ENCODE data around the gene SPTBN5. TPM values are rescaled to one million over a fixed set of nuclear protein-coding genes. Genes with fewer than 3 reads are reported as not detected.

Gene SPTBN5
- total and polyA plus RNA-seq, 2 donors (not counting 1 experiment from before 2014, with no cell fraction given) = 0.55 to 1.4 TPM

DNA sequence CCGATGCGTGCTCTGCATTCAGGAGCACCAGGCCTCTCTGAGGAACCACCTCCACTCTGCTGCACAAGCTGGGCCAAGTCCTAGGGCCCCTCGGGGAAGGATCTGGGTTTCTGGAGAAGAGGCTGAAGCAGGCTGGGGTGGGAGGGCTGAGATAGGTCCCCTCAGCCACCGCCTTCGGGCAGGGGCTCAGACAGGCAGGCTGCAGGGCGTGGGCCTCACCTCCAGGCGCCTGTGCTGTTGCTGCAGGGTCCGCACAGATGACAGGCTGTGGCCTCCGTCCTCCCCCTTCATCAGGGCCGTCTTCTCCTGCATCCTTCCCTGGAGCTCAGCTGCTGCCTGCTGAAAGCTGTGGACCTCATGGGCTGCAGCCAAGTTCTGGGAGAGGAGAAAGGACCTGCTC lies 40.0 kb downstream of the SPTBN5 start:
- ATAC-seq (ENCODE audit: low read depth) (no peak), DNase-seq (no peak)
- H3K4me2 ChIP-seq (replicated peaks; ENCODE audit: low read depth, low read length, poor library complexity, severe bottlenecking) = no peak overlapping the region
- no peaks in the 10 kb centered on the region for H3K9me3 ChIP-seq (ENCODE audit: control extremely low read depth in 1 of 3, control insufficient read depth in 2 of 3, insufficient read depth in 1 of 3, low read length in 2 of 3)
- intact Hi-C loops (cut with micrococcal nuclease) = no loop called here
- Mint-ChIP-seq H3K27me3 (no peaks in the 10 kb centered on the region), H3K9me3 (ENCODE audit: insufficient read depth) (no peaks in the 10 kb centered on the region), H3K4me1 (peaks cover 2% of the 10 kb centered on the region), H3K4me3 (no peak overlapping the region), H3K27ac (no peak overlapping the region)
- H4K20me1 ChIP-seq (ENCODE audit: control insufficient read depth, insufficient read depth, low read length, poor library complexity, severe bottlenecking) = no peaks in the 10 kb centered on the region
- WGBS (ENCODE audit: insufficient coverage) = 95% methylated on average over 7 of the region's 10 CpGs
- no peak overlapping the region for H3K9ac ChIP-seq (ENCODE audit: low read length)
- no peak overlapping the region for H3K27ac ChIP-seq (ENCODE audit: low read length in 2 of 2)
- no peaks in the 10 kb centered on the region for H3K79me2 ChIP-seq (ENCODE audit: control insufficient read depth, insufficient read depth, low read length)
- TF ChIP-seq, protein P1, sequence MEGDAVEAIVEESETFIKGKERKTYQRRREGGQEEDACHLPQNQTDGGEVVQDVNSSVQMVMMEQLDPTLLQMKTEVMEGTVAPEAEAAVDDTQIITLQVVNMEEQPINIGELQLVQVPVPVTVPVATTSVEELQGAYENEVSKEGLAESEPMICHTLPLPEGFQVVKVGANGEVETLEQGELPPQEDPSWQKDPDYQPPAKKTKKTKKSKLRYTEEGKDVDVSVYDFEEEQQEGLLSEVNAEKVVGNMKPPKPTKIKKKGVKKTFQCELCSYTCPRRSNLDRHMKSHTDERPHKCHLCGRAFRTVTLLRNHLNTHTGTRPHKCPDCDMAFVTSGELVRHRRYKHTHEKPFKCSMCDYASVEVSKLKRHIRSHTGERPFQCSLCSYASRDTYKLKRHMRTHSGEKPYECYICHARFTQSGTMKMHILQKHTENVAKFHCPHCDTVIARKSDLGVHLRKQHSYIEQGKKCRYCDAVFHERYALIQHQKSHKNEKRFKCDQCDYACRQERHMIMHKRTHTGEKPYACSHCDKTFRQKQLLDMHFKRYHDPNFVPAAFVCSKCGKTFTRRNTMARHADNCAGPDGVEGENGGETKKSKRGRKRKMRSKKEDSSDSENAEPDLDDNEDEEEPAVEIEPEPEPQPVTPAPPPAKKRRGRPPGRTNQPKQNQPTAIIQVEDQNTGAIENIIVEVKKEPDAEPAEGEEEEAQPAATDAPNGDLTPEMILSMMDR (IDR thresholded peaks at IDR 0.05) = no peak
- no peak for TF ChIP-seq EZH2 (IDR thresholded peaks at IDR 0.05; ENCODE audit: borderline replicate concordance, insufficient read depth, low read depth, low read length, poor library complexity, severe bottlenecking)
- ChIA-PET CTCF (no interaction called here), POLR2A (no interaction called here)
- no peaks in the 10 kb centered on the region for H3K36me3 ChIP-seq (replicated peaks in 1 of 2; ENCODE audit: control extremely low read depth in 1 of 2, control insufficient read depth in 1 of 2, extremely low read depth in 1 of 2, insufficient read depth in 2 of 2, low read length in 1 of 2)
- H3K4me3 ChIP-seq (ENCODE audit: control extremely low read depth in 1 of 5, extremely low read depth in 1 of 5, insufficient read depth in 1 of 5, low read depth in 2 of 5, low read length in 4 of 5) = no peak overlapping the region
- H3K4me1 ChIP-seq (ENCODE audit: control insufficient read depth in 2 of 2, insufficient read depth in 2 of 2, low read length in 2 of 2) = no peaks in the 10 kb centered on the region
- H3K27me3 ChIP-seq (replicated peaks in 1 of 4; ENCODE audit: control extremely low read depth in 1 of 4, control insufficient read depth in 3 of 4, insufficient read depth in 4 of 4, low read length in 3 of 4) = peaks cover 0 to 4% (median 0%) of the 10 kb centered on the region in 4 experiments
- H2AFZ ChIP-seq (ENCODE audit: insufficient read depth, low read depth, low read length, poor library complexity, severe bottlenecking) = no peak overlapping the region

DNA sequence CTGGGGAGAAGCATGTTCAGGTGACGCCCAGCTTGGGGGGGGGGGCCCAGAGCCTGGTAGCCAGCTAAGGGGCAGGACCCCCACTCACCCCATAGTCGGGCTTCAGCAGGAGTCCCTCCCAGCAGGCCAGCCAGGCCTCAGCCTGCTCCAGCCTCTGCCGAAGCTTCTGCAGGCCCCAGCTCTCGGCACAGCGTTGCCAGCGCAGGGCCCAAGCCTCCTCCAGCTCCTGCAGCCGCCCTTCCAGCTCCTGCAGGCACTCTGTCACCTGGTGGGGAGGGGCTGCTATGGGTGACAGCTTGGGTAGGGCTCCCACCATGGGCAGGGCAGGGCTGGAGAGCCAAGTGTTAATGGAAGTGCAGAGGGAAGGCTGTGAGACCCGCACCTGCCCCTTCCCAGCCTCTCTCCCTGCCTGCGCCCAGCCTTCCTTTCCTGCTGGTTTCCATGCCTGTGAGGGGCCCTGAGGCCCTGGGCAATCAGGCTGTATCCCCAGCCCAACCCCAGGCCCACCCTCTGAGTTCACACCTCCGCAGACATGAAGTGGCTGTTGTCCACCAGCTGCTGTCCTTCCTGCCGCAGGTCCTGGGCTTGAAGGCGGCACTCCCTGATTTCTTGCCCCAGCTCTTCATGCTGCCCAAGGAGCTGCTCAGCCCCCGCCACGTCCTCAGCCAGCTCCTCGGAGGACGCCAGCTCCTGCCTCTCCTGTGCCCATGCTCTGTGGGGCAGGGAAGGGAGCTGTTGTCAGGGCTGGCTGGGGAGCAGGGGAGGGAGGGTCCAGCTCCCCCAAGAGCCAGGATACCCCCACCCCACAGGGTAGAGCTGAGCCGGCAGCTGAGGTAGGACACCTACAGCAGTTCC lies 40.9 kb downstream of the SPTBN5 start:
- Mint-ChIP-seq H3K4me3 (no peak overlapping the region), H3K9me3 (ENCODE audit: insufficient read depth) (no peaks in the 10 kb centered on the region), H3K4me1 (peaks cover 2% of the 10 kb centered on the region), H3K27ac (no peak overlapping the region), H3K27me3 (no peaks in the 10 kb centered on the region)
- CTCF ChIA-PET = interaction anchor here (1.0 to 1.9 kb wide), 2 partner anchors 42 to 52 kb away, joined by 5 to 7 read pairs; no protein-coding TSS in a partner anchor
- Histone ChIP-seq H4K20me1 (ENCODE audit: control insufficient read depth, insufficient read depth, low read length, poor library complexity, severe bottlenecking) (no peaks in the 10 kb centered on the region), H3K9ac (ENCODE audit: low read length) (no peak overlapping the region), H3K4me1 (ENCODE audit: control insufficient read depth in 2 of 2, insufficient read depth in 2 of 2, low read length in 2 of 2) (no peaks in the 10 kb centered on the region), H3K9me3 (ENCODE audit: control extremely low read depth in 1 of 3, control insufficient read depth in 2 of 3, insufficient read depth in 1 of 3, low read length in 2 of 3) (no peaks in the 10 kb centered on the region), H3K4me2 (replicated peaks; ENCODE audit: low read depth, low read length, poor library complexity, severe bottlenecking) (no peak overlapping the region), H3K27me3 (replicated peaks in 1 of 4; ENCODE audit: control extremely low read depth in 1 of 4, control insufficient read depth in 3 of 4, insufficient read depth in 4 of 4, low read length in 3 of 4) (peaks cover 0 to 4% (median 0%) of the 10 kb centered on the region in 4 experiments), H2AFZ (ENCODE audit: insufficient read depth, low read depth, low read length, poor library complexity, severe bottlenecking) (no peak overlapping the region), H3K36me3 (replicated peaks in 1 of 2; ENCODE audit: control extremely low read depth in 1 of 2, control insufficient read depth in 1 of 2, extremely low read depth in 1 of 2, insufficient read depth in 2 of 2, low read length in 1 of 2) (peaks cover 0 to 4% of the 10 kb centered on the region in 2 experiments), H3K27ac (ENCODE audit: low read length in 2 of 2) (no peak overlapping the region), H3K4me3 (ENCODE audit: control extremely low read depth in 1 of 5, extremely low read depth in 1 of 5, insufficient read depth in 1 of 5, low read depth in 2 of 5, low read length in 4 of 5) (no peak overlapping the region), H3K79me2 (ENCODE audit: control insufficient read depth, insufficient read depth, low read length) (no peaks in the 10 kb centered on the region)
- ATAC-seq (ENCODE audit: low read depth) (no peak), DNase-seq (no peak)
- intact Hi-C loops (cut with micrococcal nuclease) = no loop called here
- POLR2A ChIA-PET = no interaction called here
- WGBS (ENCODE audit: insufficient coverage) = 94% methylated on average over 13 of the region's 17 CpGs
- TF ChIP-seq, protein P1 (IDR thresholded peaks at IDR 0.05) = no peak
- no peak for TF ChIP-seq EZH2 (IDR thresholded peaks at IDR 0.05; ENCODE audit: borderline replicate concordance, insufficient read depth, low read depth, low read length, poor library complexity, severe bottlenecking)

All from B cell (primary cell).